ENCODE data around the gene STOX1. TPM values are rescaled to one million over a fixed set of nuclear protein-coding genes. Genes with fewer than 3 reads are reported as not detected.
A peak's percentile ranks its signal among the peaks of the same experiment; 100 is the strongest.
"Not testable (repeated sequence)": the region's sequence is repeated elsewhere in the genome, so short reads cannot be mapped to it uniquely, and the experiment has no call there.

Gene STOX1
- total RNA-seq, 2 donors from 2014 or later, result 4.5 to 5.2 TPM

GRCh38 chr10:68816796-68817412 lies 10.4 kb upstream of the STOX1 start:
- H3K9me3 Mint-ChIP-seq, result no peaks in the 10 kb centered on the region
- H3K9ac ChIP-seq (ENCODE audit: extremely low read depth, low read length, poor library complexity, severe bottlenecking), result no peak overlapping the region
- no peaks in the 10 kb centered on the region for H3K4me1 ChIP-seq (ENCODE audit: control insufficient read depth, insufficient read depth, low read length)
- DNase-seq, result no peak
- H3K36me3 ChIP-seq (ENCODE audit: control insufficient read depth, insufficient read depth, low read length), result no peaks in the 10 kb centered on the region
- no peaks in the 10 kb centered on the region for H3K27me3 Mint-ChIP-seq (ENCODE audit: insufficient read depth)
- no peaks in the 10 kb centered on the region for H3K9me3 ChIP-seq (ENCODE audit: control insufficient read depth, low read length)
- 88 to 93% methylated on average over 3 to 4 of the region's 4 CpGs for WGBS, 2 experiments (ENCODE audit: insufficient coverage in 1 of 2, insufficient read length in 1 of 2)
- no peak for TF ChIP-seq CTCF (conservative IDR thresholded peaks at IDR 0.05)
- no peak overlapping the region for H3K4me3 ChIP-seq (ENCODE audit: low read length)
- no peak overlapping the region for H3K27ac ChIP-seq (ENCODE audit: low read depth, low read length)
- H3K4me3 Mint-ChIP-seq, result no peak overlapping the region
- H3K36me3 Mint-ChIP-seq (ENCODE audit: low read depth), result no peaks in the 10 kb centered on the region
- no peak overlapping the region for H3K27ac Mint-ChIP-seq
- H3K27me3 ChIP-seq (ENCODE audit: control insufficient read depth, insufficient read depth, low read length, poor library complexity, severe bottlenecking), result no peaks in the 10 kb centered on the region
- H3K4me1 Mint-ChIP-seq, result peaks cover 2% of the 10 kb centered on the region

- H3K27me3 ChIP-seq (ENCODE audit: control insufficient read depth, insufficient read depth, low read length, poor library complexity, severe bottlenecking); H3K27ac ChIP-seq (ENCODE audit: low read depth, low read length); H3K36me3 ChIP-seq (ENCODE audit: control insufficient read depth, insufficient read depth, low read length); H3K4me1 ChIP-seq (ENCODE audit: control insufficient read depth, insufficient read depth, low read length); H3K4me3 Mint-ChIP-seq; H3K27ac Mint-ChIP-seq; H3K27me3 Mint-ChIP-seq (ENCODE audit: insufficient read depth); H3K9me3 Mint-ChIP-seq; H3K9ac ChIP-seq (ENCODE audit: extremely low read depth, low read length, poor library complexity, severe bottlenecking); H3K9me3 ChIP-seq (ENCODE audit: control insufficient read depth, low read length); H3K4me3 ChIP-seq (ENCODE audit: low read length); DNase-seq; H3K4me1 Mint-ChIP-seq; H3K36me3 Mint-ChIP-seq (ENCODE audit: low read depth): not testable (repeated sequence)
- 100% methylated on average over 1 of the region's 1 CpG for WGBS, 2 experiments (ENCODE audit: insufficient coverage in 1 of 2, insufficient read length in 1 of 2)
These were observed 7.0 kb upstream of the STOX1 start for GRCh38 chr10:68820359-68820758.

GRCh38 chr10:68822626-68823025 lies 4.7 kb upstream of the STOX1 start:
- not testable (repeated sequence) for H3K4me3 Mint-ChIP-seq; H3K9me3 ChIP-seq (ENCODE audit: control insufficient read depth, low read length); H3K4me1 ChIP-seq (ENCODE audit: control insufficient read depth, insufficient read depth, low read length); H3K27me3 ChIP-seq (ENCODE audit: control insufficient read depth, insufficient read depth, low read length, poor library complexity, severe bottlenecking); H3K27ac Mint-ChIP-seq; DNase-seq; H3K9ac ChIP-seq (ENCODE audit: extremely low read depth, low read length, poor library complexity, severe bottlenecking); H3K27ac ChIP-seq (ENCODE audit: low read depth, low read length); H3K36me3 Mint-ChIP-seq (ENCODE audit: low read depth); H3K36me3 ChIP-seq (ENCODE audit: control insufficient read depth, insufficient read depth, low read length); H3K4me3 ChIP-seq (ENCODE audit: low read length); H3K9me3 Mint-ChIP-seq; H3K4me1 Mint-ChIP-seq
- WGBS, 2 experiments (ENCODE audit: insufficient coverage in 1 of 2, insufficient read length in 1 of 2), result 88 to 95% methylated on average over 1 to 2 of the region's 2 CpGs
- peaks cover 17% of the 10 kb centered on the region for H3K27me3 Mint-ChIP-seq (ENCODE audit: insufficient read depth)

GRCh38 chr10:68827592-68827959 lies 245 bp downstream of the STOX1 start:
- WGBS, 2 experiments (ENCODE audit: insufficient coverage in 1 of 2, insufficient read length in 1 of 2), result 0% methylated on average over 7 of the region's 58 CpGs; no CpG with 5 or more reads in 1 of the 2 experiments
- H3K36me3 ChIP-seq (ENCODE audit: control insufficient read depth, insufficient read depth, low read length); H3K9ac ChIP-seq (ENCODE audit: extremely low read depth, low read length, poor library complexity, severe bottlenecking); H3K4me1 Mint-ChIP-seq; H3K27ac Mint-ChIP-seq; H3K4me1 ChIP-seq (ENCODE audit: control insufficient read depth, insufficient read depth, low read length); H3K9me3 ChIP-seq (ENCODE audit: control insufficient read depth, low read length); H3K27ac ChIP-seq (ENCODE audit: low read depth, low read length); H3K36me3 Mint-ChIP-seq (ENCODE audit: low read depth); H3K9me3 Mint-ChIP-seq; DNase-seq: not testable (repeated sequence)
- Histone ChIP-seq H3K4me3 (ENCODE audit: low read length) (peak overlapping the region; percentile 84), H3K27me3 (ENCODE audit: control insufficient read depth, insufficient read depth, low read length, poor library complexity, severe bottlenecking) (peaks cover 11% of the 10 kb centered on the region)
- H3K4me3 Mint-ChIP-seq, result peak overlapping the region; percentile 67
- H3K27me3 Mint-ChIP-seq (ENCODE audit: insufficient read depth), result peaks cover 32% of the 10 kb centered on the region

GRCh38 chr10:68828083-68828601 lies 811 bp downstream of the STOX1 start:
- peaks cover 11% of the 10 kb centered on the region for H3K27me3 ChIP-seq (ENCODE audit: control insufficient read depth, insufficient read depth, low read length, poor library complexity, severe bottlenecking)
- Mint-ChIP-seq H3K27me3 (ENCODE audit: insufficient read depth) (peaks cover 30% of the 10 kb centered on the region), H3K4me3 (peak overlapping the region; percentile 53)
- 3 to 18% methylated on average over 5 to 37 of the region's 59 CpGs for WGBS, 2 experiments (ENCODE audit: insufficient coverage in 1 of 2, insufficient read length in 1 of 2)
- H3K27ac ChIP-seq (ENCODE audit: low read depth, low read length); H3K36me3 Mint-ChIP-seq (ENCODE audit: low read depth); H3K4me1 Mint-ChIP-seq; H3K9ac ChIP-seq (ENCODE audit: extremely low read depth, low read length, poor library complexity, severe bottlenecking); H3K9me3 Mint-ChIP-seq; H3K36me3 ChIP-seq (ENCODE audit: control insufficient read depth, insufficient read depth, low read length); H3K4me1 ChIP-seq (ENCODE audit: control insufficient read depth, insufficient read depth, low read length); H3K27ac Mint-ChIP-seq; H3K9me3 ChIP-seq (ENCODE audit: control insufficient read depth, low read length): not testable (repeated sequence)
- H3K4me3 ChIP-seq (ENCODE audit: low read length), result peak overlapping the region; percentile 71
- DNase-seq, result peak; percentile 75
